CD4-positive, alpha-beta T cell (primary cell): ENCODE results near the gene KLF13. TPM values are rescaled to one million over a fixed set of nuclear protein-coding genes. Genes with fewer than 3 reads are reported as not detected.

Source experiments
- ATAC-seq: fragments of 200-7000 bp; cut with Tn5 transposase; one replicate; pipeline ENCODE4 v1.10.0; 2022; ENCODE audit warnings: mild to moderate bottlenecking; ENCODE audit not compliant: poor library complexity
- CTCF ChIA-PET: fragments of 350-600 bp; sonication (Branson Sonifier 250); formaldehyde crosslinking; loops from one replicate; lab custom pipeline; 2021; ENCODE audit warnings: antibody characterized with exemption, inconsistent platforms; lab: Charles Lee
- POLR2A ChIA-PET: fragments of 350-600 bp; sonication (Branson Sonifier 250); formaldehyde crosslinking; loops from one replicate; lab custom pipeline; 2021; ENCODE audit warnings: antibody characterized with exemption, inconsistent platforms; lab: Charles Lee
- DNase-seq, 14 experiments: peaks; one replicate each; pipeline ENCODE4 v3.0.0-alpha.2; 2013 to 2020; ENCODE audit warnings: mixed read lengths in 2 of 14
- H3K27ac ChIP-seq, 2 donors: one replicate each; pipeline versions ENCODE4 v1.5.1 to v1.7.0; 2013; ENCODE audit warnings: low read length in 2 of 2, low read depth in 1 of 2, mild to moderate bottlenecking in 1 of 2
- H3K27me3 ChIP-seq, 2 experiments: 1 replicate in 1 of 2; 2 replicates in 1 of 2; pipeline versions ENCODE4 v1.6.1 to v1.7.0; 2013; ENCODE audit warnings: low read length in 2 of 2, control low read depth in 1 of 2, mild to moderate bottlenecking in 1 of 2, moderate library complexity in 1 of 2; ENCODE audit not compliant: insufficient read depth in 2 of 2, control insufficient read depth in 1 of 2
- H3K36me3 ChIP-seq: one replicate; pipeline ENCODE4 v1.6.1; 2013; ENCODE audit warnings: low read length, control low read depth; ENCODE audit not compliant: insufficient read depth
- H3K4me1 ChIP-seq: one replicate; pipeline ENCODE4 v1.6.1; 2013; ENCODE audit warnings: low read length, control low read depth; ENCODE audit not compliant: insufficient read depth
- H3K4me3 ChIP-seq: one replicate; pipeline ENCODE4 v1.5.1; 2013; ENCODE audit warnings: mild to moderate bottlenecking, low read length, moderate library complexity
- H3K9me3 ChIP-seq, 2 experiments: 1 replicate in 1 of 2; 2 replicates in 1 of 2; pipeline versions ENCODE4 v1.6.1 to v1.7.0; 2013; ENCODE audit warnings: low read length in 2 of 2, mild to moderate bottlenecking in 2 of 2, control low read depth in 1 of 2, moderate library complexity in 1 of 2; ENCODE audit not compliant: control insufficient read depth in 1 of 2, insufficient read depth in 1 of 2
- H3K27ac Mint-ChIP-seq: one replicate; pipeline ENCODE4 v1.8.0; 2020; ENCODE audit warnings: mixed read lengths
- H3K27me3 Mint-ChIP-seq: one replicate; pipeline ENCODE4 v1.8.0; 2021; ENCODE audit warnings: mixed read lengths
- H3K36me3 Mint-ChIP-seq: one replicate; pipeline ENCODE4 v1.8.0; 2021; ENCODE audit warnings: low read depth, mixed read lengths
- H3K4me1 Mint-ChIP-seq: one replicate; pipeline ENCODE4 v1.8.0; 2021; ENCODE audit warnings: low read depth, mixed read lengths
- H3K4me3 Mint-ChIP-seq: one replicate; pipeline ENCODE4 v1.8.0; 2020; ENCODE audit warnings: mild to moderate bottlenecking, mixed read lengths
- H3K9me3 Mint-ChIP-seq: one replicate; pipeline ENCODE4 v1.8.0; 2020; ENCODE audit warnings: mixed read lengths
- intact Hi-C, 2 experiments: fragments of 100-400 bp; cut with DNase I in 1 of 2; cut with micrococcal nuclease in 1 of 2; formaldehyde crosslinking; loops; one replicate each; pipeline versions ENCODE4 v1.15.1 to v1.9.0; 2023 to 2025; cut with DNase I, micrococcal nuclease
- total RNA-seq, 174 experiments: library from RNA in 2 of 174; stranded (reverse) in 2 of 174; gene quantifications; one replicate each; pipeline ENCODE4 v1.2.3 and lab custom pipeline; 2021 to 2026
- TF ChIP-seq, protein P1 (sequence below): fragments of 200-600 bp; IDR thresholded peaks from one replicate; pipeline ENCODE4 v1.8.0; 2022; ENCODE audit warnings: antibody characterized with exemption, mild to moderate bottlenecking

KLF13 gene
- total RNA-seq, 2 experiments from 2014 or later: 284 to 308 TPM

- H3K9me3 Mint-ChIP-seq: no peaks in the 10 kb centered on the region
- Histone ChIP-seq H3K9me3 (no peaks in the 10 kb centered on the region), H3K36me3 (peaks cover 13% of the 10 kb centered on the region), H3K4me1 (peaks cover 65% of the 10 kb centered on the region), H3K4me3 (peak overlapping the region; percentile 84), H3K27ac (peak overlapping the region; percentile 82 to 96), H3K27me3 (no peaks in the 10 kb centered on the region)
- peaks cover 58% of the 10 kb centered on the region for H3K36me3 Mint-ChIP-seq
- no peaks in the 10 kb centered on the region for H3K27me3 Mint-ChIP-seq
- CTCF ChIA-PET: no interaction called here
- ATAC-seq (peak; percentile 4), DNase-seq (peak; percentile 40 to 90 (median 67))
- peak overlapping the region; percentile 97 for H3K27ac Mint-ChIP-seq
- H3K4me3 Mint-ChIP-seq: peak overlapping the region; percentile 93
- intact Hi-C loops: loop anchor here (1.0 to 10.0 kb wide), 8 partner anchors 18 to 1869 kb away; partner anchors contain the start of gene OTUD7A (in 1 of the 2)
- POLR2A ChIA-PET: interaction anchor here (0.6 to 9.1 kb wide), 18 partner anchors 9 to 160 kb away, joined by 3 to 566 read pairs (median 6); no protein-coding TSS in a partner anchor
- TF ChIP-seq, protein P1, sequence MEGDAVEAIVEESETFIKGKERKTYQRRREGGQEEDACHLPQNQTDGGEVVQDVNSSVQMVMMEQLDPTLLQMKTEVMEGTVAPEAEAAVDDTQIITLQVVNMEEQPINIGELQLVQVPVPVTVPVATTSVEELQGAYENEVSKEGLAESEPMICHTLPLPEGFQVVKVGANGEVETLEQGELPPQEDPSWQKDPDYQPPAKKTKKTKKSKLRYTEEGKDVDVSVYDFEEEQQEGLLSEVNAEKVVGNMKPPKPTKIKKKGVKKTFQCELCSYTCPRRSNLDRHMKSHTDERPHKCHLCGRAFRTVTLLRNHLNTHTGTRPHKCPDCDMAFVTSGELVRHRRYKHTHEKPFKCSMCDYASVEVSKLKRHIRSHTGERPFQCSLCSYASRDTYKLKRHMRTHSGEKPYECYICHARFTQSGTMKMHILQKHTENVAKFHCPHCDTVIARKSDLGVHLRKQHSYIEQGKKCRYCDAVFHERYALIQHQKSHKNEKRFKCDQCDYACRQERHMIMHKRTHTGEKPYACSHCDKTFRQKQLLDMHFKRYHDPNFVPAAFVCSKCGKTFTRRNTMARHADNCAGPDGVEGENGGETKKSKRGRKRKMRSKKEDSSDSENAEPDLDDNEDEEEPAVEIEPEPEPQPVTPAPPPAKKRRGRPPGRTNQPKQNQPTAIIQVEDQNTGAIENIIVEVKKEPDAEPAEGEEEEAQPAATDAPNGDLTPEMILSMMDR: no peak
- peaks cover 71% of the 10 kb centered on the region for H3K4me1 Mint-ChIP-seq
Measured at GRCh38 chr15:31328428-31328968, 1.9 kb downstream of the KLF13 start.

DNA sequence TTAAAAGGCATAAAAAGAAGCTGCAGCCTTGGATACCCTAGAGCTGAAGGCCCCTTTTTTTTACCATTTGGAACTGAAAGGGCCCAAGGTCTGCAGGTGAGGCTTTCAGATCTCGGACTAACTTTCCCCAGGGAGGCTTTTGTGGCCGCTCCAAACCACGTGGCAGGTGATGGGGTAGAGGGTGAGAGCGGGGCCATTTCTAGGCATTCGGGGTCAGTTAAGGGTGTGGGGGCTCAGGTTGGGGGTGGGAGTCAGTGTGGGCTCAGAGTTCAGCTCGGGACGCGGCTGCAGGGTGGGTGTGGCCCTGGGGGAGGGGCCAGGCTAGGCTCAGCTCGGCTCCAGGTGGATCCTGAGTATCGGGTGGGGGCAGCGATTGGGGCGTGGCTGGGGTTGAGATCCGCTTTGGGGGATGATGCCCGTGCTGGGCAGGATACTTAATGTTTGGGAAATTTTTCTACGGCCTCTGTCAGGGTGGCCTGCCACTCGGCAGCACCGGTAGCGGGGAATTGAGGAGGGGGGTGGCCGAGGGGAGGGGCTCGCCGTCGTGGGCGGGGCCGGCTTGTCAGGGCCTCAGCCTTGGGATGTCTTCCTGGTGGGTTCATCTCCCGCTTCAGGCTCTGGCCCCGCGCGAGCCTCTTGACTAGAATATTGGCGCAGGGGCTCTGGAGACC lies 2.5 kb downstream of the KLF13 start:
- peaks cover 71% of the 10 kb centered on the region for H3K4me1 Mint-ChIP-seq

DNA sequence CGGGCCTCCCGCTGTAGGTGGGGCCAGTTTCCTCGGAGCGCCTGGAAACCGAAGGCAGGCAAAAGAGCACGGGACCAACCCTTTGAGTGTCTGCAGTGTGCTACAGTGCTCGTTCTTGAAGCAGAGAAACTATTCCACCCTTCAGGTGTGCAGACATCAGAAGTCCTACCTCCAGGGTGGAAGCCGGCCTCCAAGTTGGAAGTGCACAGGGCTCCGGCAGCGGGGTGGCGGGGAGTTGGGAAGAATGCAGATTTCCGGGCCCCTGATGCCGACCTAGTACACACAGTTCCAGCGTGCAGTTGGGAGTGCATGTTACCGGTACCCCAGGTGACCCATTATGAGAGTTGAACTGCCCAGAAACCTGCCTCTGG lies 3.0 kb downstream of the KLF13 start:
- DNase-seq (no peak), ATAC-seq (no peak)
- H3K9me3 Mint-ChIP-seq: no peaks in the 10 kb centered on the region
- peaks cover 69% of the 10 kb centered on the region for H3K4me1 Mint-ChIP-seq
- Histone ChIP-seq H3K4me3 (peak overlapping the region; percentile 84), H3K9me3 (no peaks in the 10 kb centered on the region), H3K36me3 (peaks cover 13% of the 10 kb centered on the region), H3K27me3 (no peaks in the 10 kb centered on the region), H3K27ac (peak overlapping the region; percentile 82 to 96), H3K4me1 (peaks cover 68% of the 10 kb centered on the region)
- TF ChIP-seq, protein P1: no peak
- H3K27me3 Mint-ChIP-seq: no peaks in the 10 kb centered on the region
- H3K27ac Mint-ChIP-seq: peak overlapping the region; percentile 97
- CTCF ChIA-PET: interaction anchor here (0.9 to 1.9 kb wide), 3 partner anchors 19 to 159 kb away, joined by 3 to 5 read pairs (median 3); no protein-coding TSS in a partner anchor
- H3K4me3 Mint-ChIP-seq: peak overlapping the region; percentile 93
- POLR2A ChIA-PET: interaction anchor here (0.9 to 9.1 kb wide), 11 partner anchors 9 to 154 kb away, joined by 3 to 566 read pairs (median 11); no protein-coding TSS in a partner anchor
- peaks cover 59% of the 10 kb centered on the region for H3K36me3 Mint-ChIP-seq
- intact Hi-C loops: loop anchor here (2.0 to 10.0 kb wide), 6 partner anchors 17 to 1868 kb away; partner anchors contain the start of gene OTUD7A (in 1 of the 2)

More for the DNA sequence above, 2.5 kb downstream of the KLF13 start:
- Mint-ChIP-seq H3K36me3 (peaks cover 58% of the 10 kb centered on the region), H3K4me3 (peak overlapping the region; percentile 93), H3K27ac (peak overlapping the region; percentile 97), H3K27me3 (no peaks in the 10 kb centered on the region), H3K9me3 (no peaks in the 10 kb centered on the region)
- DNase-seq (peak in 7 of 14 experiments; percentile 40 to 67 (median 58)), ATAC-seq (no peak)
- TF ChIP-seq, protein P1: no peak
- Histone ChIP-seq H3K27ac (peak overlapping the region; percentile 82 to 96), H3K36me3 (peaks cover 13% of the 10 kb centered on the region), H3K27me3 (no peaks in the 10 kb centered on the region), H3K4me1 (peaks cover 68% of the 10 kb centered on the region), H3K9me3 (no peaks in the 10 kb centered on the region), H3K4me3 (peak overlapping the region; percentile 84)
- intact Hi-C loops: loop anchor here (1.0 to 10.0 kb wide), 8 partner anchors 18 to 1868 kb away; partner anchors contain the start of gene OTUD7A (in 1 of the 2)
- ChIA-PET CTCF (interaction anchor here (1.9 kb wide), 1 partner anchor 37 kb away, joined by 5 read pairs; no protein-coding TSS in a partner anchor), POLR2A (interaction anchor here (0.6 to 9.1 kb wide), 18 partner anchors 9 to 159 kb away, joined by 3 to 566 read pairs (median 6); no protein-coding TSS in a partner anchor)
